A549 (cell line): ENCODE measurements around the gene ASPG.

Experiments used
- EP300 ChIP-seq, 2 experiments: fragments of >200 bp; sonication (Bioruptor Twin); formaldehyde crosslinking; IDR thresholded peaks; 2 replicates in 1 of 2; 3 replicates in 1 of 2; pipeline ENCODE4 v1.6.1; 2016 to 2017
- RCOR1 ChIP-seq: fragments of 150-350 bp; IDR thresholded peaks from 2 replicates; pipeline ENCODE4 v1.6.1; 2014; ENCODE audit warnings: antibody characterized with exemption, low read length, low read depth
- TF ChIP-seq, protein P1 (sequence below): fragments of >200 bp; sonication (Bioruptor Twin); formaldehyde crosslinking; IDR thresholded peaks from 3 replicates; pipeline ENCODE4 v1.5.1; 2016

DNA sequence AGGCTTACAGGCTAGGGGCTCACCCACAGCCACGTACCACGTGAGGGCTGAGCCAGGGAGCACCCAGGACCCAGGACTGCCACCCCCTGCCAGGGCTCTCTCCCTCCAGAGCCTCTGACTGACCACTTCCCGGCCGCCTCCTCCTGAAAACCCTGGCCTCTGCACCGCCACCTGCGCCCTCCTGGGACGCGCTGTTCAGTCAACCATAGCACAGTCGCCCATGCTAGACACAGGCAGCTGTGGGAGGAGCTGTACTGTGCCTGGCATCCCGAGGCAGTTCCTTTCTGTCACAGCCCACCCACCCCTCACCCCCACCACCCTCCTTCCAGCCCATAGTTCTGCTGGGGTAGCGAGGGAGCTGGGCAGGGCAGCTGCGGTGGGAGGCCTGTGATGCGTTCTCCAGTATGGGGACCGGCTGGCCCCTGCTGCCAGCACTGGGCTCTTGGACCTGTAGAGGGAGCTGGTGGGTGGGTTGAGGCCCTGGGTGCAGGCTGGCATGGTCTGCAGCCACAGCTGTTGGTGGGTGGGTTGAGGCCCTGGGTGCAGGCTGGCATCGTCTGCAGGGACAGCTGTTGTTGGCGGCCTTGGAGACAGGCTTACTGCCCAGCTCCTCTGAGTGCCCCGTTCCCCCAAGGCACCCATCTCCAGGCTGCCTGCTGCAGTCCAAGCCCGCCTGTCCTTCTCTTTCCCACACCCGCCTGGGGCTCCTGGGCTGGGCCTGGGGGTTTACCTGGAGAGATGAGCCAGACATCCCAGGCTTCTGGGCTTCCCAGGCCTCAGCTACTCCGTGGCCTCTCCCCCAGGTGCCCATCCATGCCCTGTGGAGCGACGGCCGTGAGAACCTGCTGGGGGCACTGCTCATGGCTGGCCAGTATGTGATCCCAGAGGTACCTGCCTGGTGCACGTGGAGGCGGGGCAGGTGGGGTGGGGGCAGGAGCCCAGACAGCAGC lies 11.5 kb downstream of the ASPG start:
- TF ChIP-seq RCOR1 (no peak), EP300 (IDR thresholded peaks at IDR 0.05) (no peak)
- TF ChIP-seq, protein P1, sequence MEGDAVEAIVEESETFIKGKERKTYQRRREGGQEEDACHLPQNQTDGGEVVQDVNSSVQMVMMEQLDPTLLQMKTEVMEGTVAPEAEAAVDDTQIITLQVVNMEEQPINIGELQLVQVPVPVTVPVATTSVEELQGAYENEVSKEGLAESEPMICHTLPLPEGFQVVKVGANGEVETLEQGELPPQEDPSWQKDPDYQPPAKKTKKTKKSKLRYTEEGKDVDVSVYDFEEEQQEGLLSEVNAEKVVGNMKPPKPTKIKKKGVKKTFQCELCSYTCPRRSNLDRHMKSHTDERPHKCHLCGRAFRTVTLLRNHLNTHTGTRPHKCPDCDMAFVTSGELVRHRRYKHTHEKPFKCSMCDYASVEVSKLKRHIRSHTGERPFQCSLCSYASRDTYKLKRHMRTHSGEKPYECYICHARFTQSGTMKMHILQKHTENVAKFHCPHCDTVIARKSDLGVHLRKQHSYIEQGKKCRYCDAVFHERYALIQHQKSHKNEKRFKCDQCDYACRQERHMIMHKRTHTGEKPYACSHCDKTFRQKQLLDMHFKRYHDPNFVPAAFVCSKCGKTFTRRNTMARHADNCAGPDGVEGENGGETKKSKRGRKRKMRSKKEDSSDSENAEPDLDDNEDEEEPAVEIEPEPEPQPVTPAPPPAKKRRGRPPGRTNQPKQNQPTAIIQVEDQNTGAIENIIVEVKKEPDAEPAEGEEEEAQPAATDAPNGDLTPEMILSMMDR = no peak
